Left hindlimb (tissue), 1 donor: ENCODE data around the gene AHNAK2.

ENCODE experiments used
- DNase-seq: peaks from one replicate; pipeline ENCODE4 v3.0.0-alpha.2; 2018

Gene AHNAK2

DNA sequence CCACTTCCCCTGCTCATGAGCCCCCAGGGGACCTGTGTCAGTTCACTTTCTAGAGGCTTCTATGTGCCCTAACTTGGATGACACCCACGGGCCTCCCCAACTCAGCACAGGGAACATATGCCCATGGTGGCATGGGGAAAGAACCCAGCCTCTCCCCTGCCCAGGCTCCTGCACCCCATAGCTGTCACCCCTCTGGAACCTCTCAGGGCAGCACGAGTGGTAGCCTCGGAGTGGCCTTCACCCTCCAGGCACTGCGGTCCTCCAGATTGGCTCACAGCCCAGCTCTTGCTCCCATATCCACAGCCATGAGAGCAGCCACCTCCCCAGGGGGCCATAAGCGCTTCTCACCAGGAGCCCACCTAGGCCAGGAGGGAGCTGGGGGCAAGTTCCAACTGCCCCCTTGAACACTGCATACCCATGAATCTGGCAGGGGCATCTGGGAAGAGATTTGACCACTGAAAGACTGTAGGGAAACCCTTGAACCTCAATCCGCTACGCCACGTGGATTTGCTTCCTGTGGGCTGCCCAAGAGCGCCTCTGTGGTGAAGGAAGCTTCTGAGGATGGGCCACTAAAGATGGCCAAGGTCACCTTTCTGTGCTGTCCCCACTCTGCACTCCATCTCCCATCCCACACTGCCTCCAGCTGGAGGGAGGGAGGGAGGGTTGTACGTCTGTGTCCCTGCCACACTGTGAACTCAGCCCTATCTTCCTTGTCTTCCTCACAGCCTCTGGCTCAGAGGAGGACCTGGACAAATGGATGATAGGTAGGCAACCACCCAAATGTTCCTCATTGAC, 41.6 kb downstream of the AHNAK2 start:
- DNase-seq: no peak

DNA sequence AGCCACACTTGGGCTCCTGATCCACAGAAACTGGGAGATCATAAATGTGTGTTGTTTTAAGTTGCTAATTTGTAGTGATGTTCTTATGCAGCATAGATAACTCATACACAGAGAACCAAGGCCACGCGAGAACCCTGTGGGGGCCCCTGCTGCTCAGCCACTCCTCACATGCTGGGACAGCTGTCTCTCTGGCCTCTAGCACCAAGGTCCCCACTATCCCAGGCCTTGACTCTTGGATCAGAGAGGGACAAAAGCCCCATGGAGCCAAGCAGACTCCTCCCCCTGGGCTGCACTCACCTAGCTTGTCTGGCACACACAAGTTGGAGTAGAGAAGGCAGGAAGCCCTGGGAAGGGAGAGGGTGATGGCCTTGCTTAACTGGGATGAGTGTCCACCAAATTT, 42.2 kb downstream of the AHNAK2 start:
- DNase-seq: no peak

DNA sequence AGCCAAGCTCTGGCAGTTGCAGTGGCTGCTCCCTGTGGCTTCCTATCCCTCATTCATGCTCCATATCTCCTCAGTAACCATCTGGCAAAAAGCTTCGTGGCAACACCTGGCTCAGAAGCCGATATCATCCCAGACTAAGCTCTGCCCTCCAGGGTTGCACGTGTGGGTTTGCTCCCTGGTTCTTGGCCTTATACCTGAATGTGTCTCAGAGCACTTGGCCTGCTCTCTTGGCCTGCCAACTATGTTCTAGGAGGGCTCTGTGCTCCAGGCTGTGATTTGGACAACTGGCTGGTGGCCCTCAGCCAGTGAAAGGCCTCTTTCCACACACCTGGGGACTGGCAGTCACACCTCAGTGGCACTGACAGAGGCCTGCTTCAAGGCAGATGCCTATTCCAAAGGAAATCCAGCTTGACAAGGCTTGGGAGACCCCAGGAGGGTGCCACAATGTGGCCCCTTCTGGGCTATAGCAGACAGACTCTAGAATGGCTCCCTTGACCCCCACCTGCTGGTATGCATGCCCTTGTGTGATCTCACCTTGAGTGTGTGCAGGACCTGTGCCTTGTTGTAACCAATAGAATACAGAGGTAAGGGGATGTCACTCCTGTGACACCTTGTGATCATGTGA, 43.0 kb downstream of the AHNAK2 start:
- DNase-seq: no peak

GRCh38 chr14:104933746-104934733, 44.1 kb downstream of the AHNAK2 start:
- no peak for DNase-seq

GRCh38 chr14:104932676-104933631, 45.2 kb downstream of the AHNAK2 start:
- DNase-seq: peak; percentile 93

DNA sequence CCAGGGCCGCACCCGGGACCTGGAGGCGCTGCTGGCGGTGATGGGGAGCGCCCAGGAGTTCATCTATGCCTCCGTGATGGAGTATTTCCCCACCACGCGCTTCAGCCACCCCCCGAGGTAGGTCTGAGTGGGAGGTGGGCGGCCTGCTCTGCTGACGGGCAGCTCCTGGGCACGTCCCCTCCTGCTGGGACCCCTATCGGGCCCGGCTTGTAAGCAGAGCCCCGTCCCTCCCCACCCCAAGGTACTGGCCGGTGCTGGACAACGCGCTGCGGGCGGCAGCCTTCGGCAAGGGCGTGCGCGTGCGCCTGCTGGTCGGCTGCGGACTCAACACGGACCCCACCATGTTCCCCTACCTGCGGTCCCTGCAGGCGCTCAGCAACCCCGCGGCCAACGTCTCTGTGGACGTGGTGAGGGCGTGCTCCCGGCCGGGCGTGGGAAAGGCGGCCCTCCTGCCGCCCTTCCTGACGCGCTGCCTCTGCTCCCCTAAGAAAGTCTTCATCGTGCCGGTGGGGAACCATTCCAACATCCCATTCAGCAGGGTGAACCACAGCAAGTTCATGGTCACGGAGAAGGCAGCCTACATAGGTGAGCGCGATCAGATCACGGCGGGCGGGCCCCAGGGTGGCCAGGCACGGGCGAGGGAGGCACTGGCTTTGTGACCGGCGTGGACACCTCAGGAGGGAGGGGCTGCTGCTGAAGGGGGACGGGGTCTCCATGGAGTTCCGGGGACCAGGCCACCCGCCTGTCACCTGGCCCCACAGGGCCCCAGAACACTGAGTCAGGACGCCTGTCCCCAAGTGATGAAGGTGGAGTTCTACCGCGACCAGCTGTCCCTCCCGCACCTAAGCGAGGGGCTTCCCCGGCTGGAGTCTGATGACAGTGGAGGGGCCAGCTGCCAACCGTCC, 46.2 kb downstream of the AHNAK2 start:
- DNase-seq: no peak

DNA sequence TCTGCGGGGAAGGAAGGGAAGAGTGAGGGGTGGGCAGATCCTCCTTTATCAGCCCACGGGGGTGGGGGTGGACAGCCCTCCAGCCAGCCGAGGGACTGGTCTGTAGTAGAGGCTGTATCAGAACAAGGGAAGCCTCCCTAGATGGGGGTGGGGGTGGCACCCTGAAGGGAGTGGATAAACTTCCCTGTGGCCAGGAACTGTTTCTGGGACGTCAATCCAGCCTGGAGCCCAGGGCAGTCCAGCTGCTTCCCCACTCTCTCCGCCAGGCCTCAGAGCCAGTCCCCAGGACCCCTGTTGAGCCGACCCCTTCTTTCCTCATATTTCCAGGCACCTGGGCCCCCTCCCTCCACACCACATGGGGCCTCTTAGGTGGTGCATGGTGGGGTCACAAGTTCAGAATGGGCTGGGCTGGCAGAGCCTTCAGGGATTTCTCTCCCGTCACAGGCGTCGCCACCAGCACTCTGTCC, 46.8 kb downstream of the AHNAK2 start:
- DNase-seq: no peak

DNA sequence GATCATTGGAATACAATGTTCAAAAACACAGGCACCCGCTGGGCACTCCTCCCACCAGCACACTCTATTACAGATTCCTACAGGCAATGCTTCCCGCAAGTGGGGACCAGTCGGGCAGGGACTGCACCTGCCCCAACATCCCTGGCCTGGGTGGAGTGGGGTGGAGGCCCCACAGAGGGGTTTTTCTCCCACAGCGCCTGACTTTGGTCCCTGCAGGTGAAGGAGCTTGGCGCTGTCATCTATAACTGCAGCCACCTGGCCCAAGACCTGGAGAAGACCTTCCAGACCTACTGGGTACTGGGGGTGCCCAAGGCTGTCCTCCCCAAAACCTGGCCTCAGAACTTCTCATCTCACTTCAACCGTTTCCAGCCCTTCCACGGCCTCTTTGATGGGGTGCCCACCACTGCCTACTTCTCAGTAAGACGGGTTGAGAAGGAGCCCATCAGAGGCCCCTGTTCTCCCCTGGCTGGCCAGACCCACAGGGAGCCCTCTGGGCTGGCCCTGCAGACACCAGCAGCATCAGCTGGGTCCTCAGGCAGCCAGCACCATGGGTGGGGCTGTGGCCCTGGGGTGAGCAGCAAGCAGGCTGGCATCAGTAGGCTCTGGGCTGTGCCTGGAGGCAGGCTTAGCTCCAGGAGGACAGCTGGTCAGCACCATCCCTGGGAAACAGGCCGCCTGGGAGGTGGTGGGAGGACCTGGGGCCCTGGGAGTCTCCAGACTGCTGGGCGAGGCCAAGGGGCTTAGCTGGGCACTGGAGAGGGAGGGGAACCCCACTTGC, 47.5 kb downstream of the AHNAK2 start:
- no peak for DNase-seq

DNA sequence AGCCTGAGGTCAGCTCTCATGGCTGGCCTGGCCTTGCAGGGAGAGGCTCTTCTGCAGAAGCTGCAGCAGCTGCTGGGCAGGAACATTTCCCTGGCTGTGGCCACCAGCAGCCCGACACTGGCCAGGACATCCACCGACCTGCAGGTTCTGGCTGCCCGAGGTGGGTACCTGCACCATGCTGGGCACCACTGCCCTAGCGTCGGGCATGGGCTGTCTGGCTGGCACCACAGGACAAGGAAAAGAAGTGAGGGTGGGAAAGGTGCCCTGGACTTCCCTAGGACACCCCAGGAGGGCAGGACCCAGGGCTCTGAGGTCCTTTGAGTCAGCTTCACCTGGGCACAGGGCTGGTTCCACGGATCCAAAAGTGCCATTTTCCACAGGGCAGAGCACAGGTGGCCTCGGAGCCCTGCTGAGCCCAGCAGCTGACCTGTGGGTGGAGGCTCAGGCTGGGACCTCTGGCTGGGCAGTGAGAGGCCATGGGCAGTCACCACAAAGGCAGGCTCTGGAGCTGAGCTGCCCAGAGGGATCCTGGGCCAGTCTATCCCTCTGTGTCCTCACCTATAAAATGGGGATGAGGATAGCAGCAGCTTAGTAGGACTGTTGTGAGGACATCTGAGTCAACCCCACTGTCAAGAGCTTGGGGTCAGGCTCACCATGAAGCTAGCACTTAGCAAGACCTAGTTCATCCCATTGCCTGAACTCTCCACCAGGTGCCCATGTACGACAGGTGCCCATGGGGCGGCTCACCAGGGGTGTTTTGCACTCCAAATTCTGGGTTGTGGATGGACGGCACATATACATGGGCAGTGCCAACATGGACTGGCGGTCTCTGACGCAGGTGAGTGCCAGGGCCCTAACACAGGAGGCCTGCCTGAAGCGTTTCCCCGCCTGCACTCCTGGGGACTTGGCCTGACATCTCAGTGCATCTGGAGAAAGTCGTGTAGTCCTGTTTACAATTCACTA, 48.6 kb downstream of the AHNAK2 start:
- no peak for DNase-seq

GRCh38 chr14:104928391-104929133, 49.6 kb downstream of the AHNAK2 start:
- no peak for DNase-seq

DNA sequence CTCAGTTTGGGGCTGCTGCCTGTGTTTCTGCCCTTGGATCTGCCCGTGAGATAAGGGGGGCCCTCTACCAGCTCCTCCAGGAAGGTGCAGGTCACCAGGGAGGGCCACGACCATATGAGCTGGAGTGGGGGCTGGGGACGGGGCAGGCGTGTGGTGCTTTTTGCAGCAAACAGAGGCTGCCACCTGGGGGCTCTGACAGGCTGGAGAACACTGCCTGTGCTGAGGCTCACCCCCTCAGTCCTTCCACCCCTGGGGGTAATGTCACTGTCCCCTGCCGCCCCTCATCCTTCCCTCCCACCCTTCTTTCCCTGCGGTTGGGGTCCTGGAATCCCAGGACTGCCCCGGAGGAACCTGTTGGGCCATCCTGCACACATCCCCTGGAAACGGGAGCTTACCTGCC, 50.3 kb downstream of the AHNAK2 start:
- DNase-seq: no peak

DNA sequence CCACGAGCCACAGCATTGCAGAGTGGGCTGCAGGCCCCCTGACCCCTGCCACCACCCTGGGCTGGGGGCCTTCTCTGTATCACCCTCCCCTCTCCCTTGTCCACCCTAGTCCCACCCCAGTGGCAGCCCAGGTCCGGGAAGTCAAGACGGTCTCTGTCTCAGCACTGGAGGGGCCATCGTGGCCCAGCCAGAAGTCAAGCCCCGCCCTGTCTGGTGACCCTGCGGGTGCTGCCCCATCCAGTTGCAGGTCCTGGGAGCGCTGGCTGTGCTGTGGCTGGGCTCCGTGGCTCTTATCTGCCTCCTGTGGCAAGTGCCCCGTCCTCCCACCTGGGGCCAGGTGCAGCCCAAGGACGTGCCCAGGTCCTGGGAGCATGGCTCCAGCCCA, 50.8 kb downstream of the AHNAK2 start:
- no peak for DNase-seq

GRCh38 chr14:104926619-104927431, 51.3 kb downstream of the AHNAK2 start:
- no peak for DNase-seq

DNA sequence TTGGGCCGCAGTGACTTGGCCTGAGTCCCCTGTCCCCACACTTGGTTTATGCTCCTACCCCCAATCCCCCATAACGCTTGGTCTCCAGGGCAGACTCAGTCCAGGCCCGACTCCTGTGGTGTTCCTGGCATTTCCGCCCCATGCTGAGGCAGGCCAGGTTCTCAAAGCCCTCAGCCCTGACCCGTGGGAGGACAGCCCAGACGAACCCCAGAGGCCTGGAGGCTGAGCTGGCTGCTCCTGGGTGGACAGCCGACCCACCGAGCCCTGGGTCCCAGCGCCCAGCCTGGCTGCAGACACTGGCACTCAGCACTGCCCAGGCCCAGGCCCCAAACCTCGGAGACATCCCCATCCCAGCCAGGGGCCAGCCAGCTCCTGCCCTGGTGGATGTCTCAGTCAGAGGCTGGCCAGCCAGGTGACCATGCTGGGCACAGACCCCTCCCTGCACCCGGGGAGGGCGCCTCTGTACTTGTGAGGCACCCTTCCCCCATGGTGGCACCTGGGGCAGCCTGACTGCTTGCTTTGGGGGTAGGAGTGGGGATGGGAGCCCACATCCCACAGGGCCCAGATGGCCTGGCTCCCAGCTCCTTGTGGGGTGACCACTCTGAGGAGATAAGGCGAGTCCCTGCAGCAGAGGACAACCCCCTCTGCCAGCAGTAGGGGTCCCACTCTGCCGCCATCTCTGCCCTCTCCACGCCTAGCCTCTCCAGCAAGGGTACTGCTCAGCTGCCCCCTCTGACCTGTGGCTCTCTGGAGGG, 52.1 kb downstream of the AHNAK2 start:
- no peak for DNase-seq

- DNase-seq: no peak
These were observed 52.8 kb downstream of the AHNAK2 start for GRCh38 chr14:104925214-104925854.
